OCI-LY3 (cell line): ENCODE measurements around the gene SLC25A44.
A peak's percentile ranks its signal among the peaks of the same experiment; 100 is the strongest.

ENCODE experiments used
- H2AFZ ChIP-seq: fragments of 200-600, 300-600 bp; shearing (Covaris generic); 2 replicates; pipeline ENCODE4 v1.6.0; 2014; ENCODE audit warnings: antibody characterized with exemption, low read depth, low read length
- H3K27ac ChIP-seq: fragments of 200-600, 300-600 bp; sonication (generic); 2 replicates; pipeline ENCODE4 v1.5.1; 2014; ENCODE audit warnings: mild to moderate bottlenecking, low read length, moderate library complexity, mixed read lengths
- H3K27me3 ChIP-seq: fragments of 200-600, 300-600 bp; sonication (generic); 2 replicates; pipeline ENCODE4 v1.6.1; 2014; ENCODE audit warnings: low read depth, low read length, mixed read lengths
- H3K36me3 ChIP-seq: fragments of 200-600, 300-600 bp; sonication (generic); replicated peaks from 2 replicates; pipeline ENCODE3; 2014; ENCODE audit warnings: low read depth, low read length, mixed read lengths
- H3K4me1 ChIP-seq: fragments of 300-600, 200-600 bp; sonication (generic); 2 replicates; pipeline ENCODE4 v1.6.1; 2014; ENCODE audit warnings: low read length, mixed read lengths
- H3K4me2 ChIP-seq: fragments of 200-600, 300-600 bp; sonication (generic); 2 replicates; pipeline ENCODE4 v1.6.1; 2014; ENCODE audit warnings: low read length, mixed read lengths
- H3K4me3 ChIP-seq: fragments of 300-600, 200-600 bp; sonication (generic); 2 replicates; pipeline ENCODE4 v1.5.1; 2014; ENCODE audit warnings: antibody characterized with exemption, mild to moderate bottlenecking, low read length, moderate library complexity
- H3K79me2 ChIP-seq: fragments of 300-600, 200-600 bp; shearing (Covaris generic); 2 replicates; pipeline ENCODE4 v1.6.1; 2014; ENCODE audit warnings: mild to moderate bottlenecking, low read length, mixed read lengths
- H3K9ac ChIP-seq: fragments of 300-600, 200-600 bp; shearing (Covaris generic); 2 replicates; pipeline ENCODE4 v1.6.0; 2014; ENCODE audit warnings: mild to moderate bottlenecking, low read length, moderate library complexity
- H3K9me3 ChIP-seq: fragments of 200-600, 300-600 bp; shearing (Covaris generic); 2 replicates; pipeline ENCODE4 v1.6.1; 2014; ENCODE audit warnings: low read length, mixed read lengths; ENCODE audit not compliant: insufficient read depth
- H4K20me1 ChIP-seq: fragments of 200-600, 300-600 bp; sonication (generic); 2 replicates; pipeline ENCODE4 v1.6.1; 2016; ENCODE audit warnings: low read length, mixed read lengths; ENCODE audit not compliant: insufficient read depth
- EZH2phosphoT487 ChIP-seq: fragments of 200-600 bp; shearing (Covaris generic); IDR thresholded peaks from 2 replicates; pipeline ENCODE4 v1.6.1; 2018; ENCODE audit warnings: antibody characterized with exemption, mixed run types, low read depth
- TF ChIP-seq, protein P1 (sequence below): fragments of 200-600, 300-600 bp; sonication (generic); IDR thresholded peaks from 2 replicates; pipeline ENCODE4 v1.5.1; 2014; ENCODE audit warnings: antibody characterized with exemption, low read length, low read depth

The SLC25A44 gene

DNA sequence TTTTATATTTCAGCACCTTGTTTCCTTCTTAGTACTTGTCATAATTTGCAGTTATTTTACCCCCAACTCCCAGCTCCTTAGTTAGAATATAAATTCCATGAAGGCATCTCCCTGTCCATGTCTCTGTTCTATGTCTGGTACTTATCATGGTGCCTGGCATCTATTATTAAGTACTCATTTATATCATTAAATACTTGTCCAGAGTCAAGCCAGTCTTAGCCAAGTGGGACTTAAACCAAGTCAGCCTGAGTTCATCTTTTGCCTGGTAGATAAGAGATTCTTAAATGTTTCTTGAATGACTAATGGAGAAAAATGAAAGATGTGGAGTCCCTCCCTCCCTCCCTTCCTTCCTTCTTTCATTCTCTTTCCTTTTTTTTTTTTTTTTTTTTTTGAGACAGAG is 9.4 kb downstream of the SLC25A44 start:
- H3K36me3 ChIP-seq, result peaks cover 23% of the 10 kb centered on the region
- no peaks in the 10 kb centered on the region for H3K9me3 ChIP-seq
- no peaks in the 10 kb centered on the region for H3K4me1 ChIP-seq
- no peak overlapping the region for H2AFZ ChIP-seq
- H3K4me2 ChIP-seq, result no peak overlapping the region
- TF ChIP-seq, protein P1, sequence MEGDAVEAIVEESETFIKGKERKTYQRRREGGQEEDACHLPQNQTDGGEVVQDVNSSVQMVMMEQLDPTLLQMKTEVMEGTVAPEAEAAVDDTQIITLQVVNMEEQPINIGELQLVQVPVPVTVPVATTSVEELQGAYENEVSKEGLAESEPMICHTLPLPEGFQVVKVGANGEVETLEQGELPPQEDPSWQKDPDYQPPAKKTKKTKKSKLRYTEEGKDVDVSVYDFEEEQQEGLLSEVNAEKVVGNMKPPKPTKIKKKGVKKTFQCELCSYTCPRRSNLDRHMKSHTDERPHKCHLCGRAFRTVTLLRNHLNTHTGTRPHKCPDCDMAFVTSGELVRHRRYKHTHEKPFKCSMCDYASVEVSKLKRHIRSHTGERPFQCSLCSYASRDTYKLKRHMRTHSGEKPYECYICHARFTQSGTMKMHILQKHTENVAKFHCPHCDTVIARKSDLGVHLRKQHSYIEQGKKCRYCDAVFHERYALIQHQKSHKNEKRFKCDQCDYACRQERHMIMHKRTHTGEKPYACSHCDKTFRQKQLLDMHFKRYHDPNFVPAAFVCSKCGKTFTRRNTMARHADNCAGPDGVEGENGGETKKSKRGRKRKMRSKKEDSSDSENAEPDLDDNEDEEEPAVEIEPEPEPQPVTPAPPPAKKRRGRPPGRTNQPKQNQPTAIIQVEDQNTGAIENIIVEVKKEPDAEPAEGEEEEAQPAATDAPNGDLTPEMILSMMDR, result no peak
- TF ChIP-seq EZH2phosphoT487, result no peak
- no peak overlapping the region for H3K9ac ChIP-seq
- H3K27me3 ChIP-seq, result no peaks in the 10 kb centered on the region
- H3K79me2 ChIP-seq, result no peaks in the 10 kb centered on the region; the same call in 1 of the 2 replicates
- no peak overlapping the region for H3K4me3 ChIP-seq
- no peak overlapping the region for H3K27ac ChIP-seq
- H4K20me1 ChIP-seq, result no peaks in the 10 kb centered on the region

DNA sequence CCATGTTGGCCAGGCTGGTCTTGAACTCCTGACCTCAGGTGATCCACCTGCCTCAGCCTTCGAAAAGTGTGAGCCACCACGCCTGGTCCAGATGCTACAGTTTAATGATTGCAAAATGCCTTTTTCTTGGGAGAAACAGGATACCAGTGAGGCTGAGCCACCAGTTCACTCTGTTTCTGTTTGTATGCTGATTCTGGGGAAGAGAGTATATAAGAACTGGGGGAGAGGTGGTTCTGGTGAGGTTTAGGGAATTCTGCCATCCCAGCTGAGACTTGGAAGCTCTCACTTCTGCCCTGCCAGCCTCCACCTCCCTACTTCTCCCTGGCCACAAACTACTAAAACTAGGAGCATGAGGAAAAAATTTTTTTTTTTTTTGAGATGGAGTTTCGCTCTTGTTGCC is 10.8 kb downstream of the SLC25A44 start:
- Histone ChIP-seq H3K9ac (no peak overlapping the region), H3K79me2 (no peaks in the 10 kb centered on the region; the same call in 1 of the 2 replicates), H4K20me1 (no peaks in the 10 kb centered on the region), H2AFZ (no peak overlapping the region), H3K4me2 (no peak overlapping the region), H3K9me3 (no peaks in the 10 kb centered on the region), H3K27me3 (no peaks in the 10 kb centered on the region), H3K4me1 (no peaks in the 10 kb centered on the region), H3K4me3 (no peak overlapping the region), H3K27ac (no peak overlapping the region), H3K36me3 (peaks cover 23% of the 10 kb centered on the region)
- no peak for TF ChIP-seq EZH2phosphoT487
- TF ChIP-seq, protein P1, result no peak

DNA sequence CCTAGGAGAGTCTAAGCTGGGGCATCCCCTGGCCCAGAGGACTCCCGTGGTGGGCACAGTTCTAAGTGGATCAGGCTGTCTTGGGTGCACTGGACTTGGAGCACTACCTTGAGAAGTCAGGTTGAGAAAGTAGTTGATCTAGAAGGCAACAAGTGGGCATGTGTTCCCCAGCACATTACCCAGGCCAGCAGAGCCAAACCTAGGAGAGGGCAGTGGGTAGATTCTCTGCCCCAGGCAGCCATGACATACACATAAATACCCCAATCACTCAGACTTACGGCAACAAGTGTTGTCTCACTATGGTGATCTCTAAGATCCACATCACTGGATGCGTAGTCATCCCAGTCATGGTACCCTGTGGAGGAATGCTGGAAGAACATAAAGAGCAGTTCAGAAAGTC is 17.3 kb downstream of the SLC25A44 start:
- H3K4me2 ChIP-seq, result no peak overlapping the region
- peaks cover 4% of the 10 kb centered on the region for H3K36me3 ChIP-seq
- no peak overlapping the region for H3K27ac ChIP-seq
- peaks cover 13% of the 10 kb centered on the region for H3K79me2 ChIP-seq
- no peak overlapping the region for H3K4me3 ChIP-seq
- H3K9me3 ChIP-seq, result no peaks in the 10 kb centered on the region
- H3K9ac ChIP-seq, result no peak overlapping the region
- H2AFZ ChIP-seq, result no peak overlapping the region
- TF ChIP-seq, protein P1, result no peak
- TF ChIP-seq EZH2phosphoT487, result no peak
- peaks cover 12% of the 10 kb centered on the region for H3K4me1 ChIP-seq
- H3K27me3 ChIP-seq, result no peaks in the 10 kb centered on the region
- H4K20me1 ChIP-seq, result no peaks in the 10 kb centered on the region

DNA sequence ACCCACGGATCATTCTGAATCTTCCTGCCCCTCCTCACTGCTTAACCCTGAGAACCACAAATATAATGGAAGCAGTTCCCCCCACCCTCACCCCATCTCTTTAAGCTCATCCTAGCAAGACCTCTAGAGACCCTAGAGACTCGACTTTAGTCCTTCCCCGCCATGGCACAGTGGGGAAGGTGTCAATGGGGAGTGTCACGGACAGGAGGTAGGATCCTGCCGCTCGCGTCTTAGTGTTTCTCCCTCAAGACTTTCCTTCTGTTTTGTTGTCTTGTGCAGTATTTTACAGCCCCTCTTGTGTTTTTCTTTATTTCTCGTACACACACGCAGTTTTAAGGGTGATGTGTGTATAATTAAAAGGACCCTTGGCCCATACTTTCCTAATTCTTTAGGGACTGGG is 18.2 kb downstream of the SLC25A44 start:
- no peaks in the 10 kb centered on the region for H3K27me3 ChIP-seq
- H3K4me3 ChIP-seq, result peak overlapping the region; percentile 74
- peaks cover 4% of the 10 kb centered on the region for H3K36me3 ChIP-seq
- H3K79me2 ChIP-seq, result peaks cover 13% of the 10 kb centered on the region
- H3K4me2 ChIP-seq, result peak overlapping the region; percentile 81
- peak overlapping the region; percentile 71 for H3K27ac ChIP-seq
- no peaks in the 10 kb centered on the region for H4K20me1 ChIP-seq
- H3K9me3 ChIP-seq, result no peaks in the 10 kb centered on the region
- peak overlapping the region; percentile 57; the same call in 1 of the 2 replicates for H2AFZ ChIP-seq
- TF ChIP-seq EZH2phosphoT487, result no peak
- TF ChIP-seq, protein P1, result no peak
- peak overlapping the region; percentile 66 for H3K9ac ChIP-seq
- peaks cover 12% of the 10 kb centered on the region for H3K4me1 ChIP-seq
